NCI-H2227 (cell line): ENCODE measurements around the gene MTCH1.

Source experiments
- DNase-seq: peaks from one replicate; lab custom pipeline; 2025; ENCODE audit not compliant: unreplicated experiment; lab: John Stamatoyannopoulos, UW

Gene MTCH1, protein sequence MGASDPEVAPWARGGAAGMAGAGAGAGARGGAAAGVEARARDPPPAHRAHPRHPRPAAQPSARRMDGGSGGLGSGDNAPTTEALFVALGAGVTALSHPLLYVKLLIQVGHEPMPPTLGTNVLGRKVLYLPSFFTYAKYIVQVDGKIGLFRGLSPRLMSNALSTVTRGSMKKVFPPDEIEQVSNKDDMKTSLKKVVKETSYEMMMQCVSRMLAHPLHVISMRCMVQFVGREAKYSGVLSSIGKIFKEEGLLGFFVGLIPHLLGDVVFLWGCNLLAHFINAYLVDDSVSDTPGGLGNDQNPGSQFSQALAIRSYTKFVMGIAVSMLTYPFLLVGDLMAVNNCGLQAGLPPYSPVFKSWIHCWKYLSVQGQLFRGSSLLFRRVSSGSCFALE

DNA sequence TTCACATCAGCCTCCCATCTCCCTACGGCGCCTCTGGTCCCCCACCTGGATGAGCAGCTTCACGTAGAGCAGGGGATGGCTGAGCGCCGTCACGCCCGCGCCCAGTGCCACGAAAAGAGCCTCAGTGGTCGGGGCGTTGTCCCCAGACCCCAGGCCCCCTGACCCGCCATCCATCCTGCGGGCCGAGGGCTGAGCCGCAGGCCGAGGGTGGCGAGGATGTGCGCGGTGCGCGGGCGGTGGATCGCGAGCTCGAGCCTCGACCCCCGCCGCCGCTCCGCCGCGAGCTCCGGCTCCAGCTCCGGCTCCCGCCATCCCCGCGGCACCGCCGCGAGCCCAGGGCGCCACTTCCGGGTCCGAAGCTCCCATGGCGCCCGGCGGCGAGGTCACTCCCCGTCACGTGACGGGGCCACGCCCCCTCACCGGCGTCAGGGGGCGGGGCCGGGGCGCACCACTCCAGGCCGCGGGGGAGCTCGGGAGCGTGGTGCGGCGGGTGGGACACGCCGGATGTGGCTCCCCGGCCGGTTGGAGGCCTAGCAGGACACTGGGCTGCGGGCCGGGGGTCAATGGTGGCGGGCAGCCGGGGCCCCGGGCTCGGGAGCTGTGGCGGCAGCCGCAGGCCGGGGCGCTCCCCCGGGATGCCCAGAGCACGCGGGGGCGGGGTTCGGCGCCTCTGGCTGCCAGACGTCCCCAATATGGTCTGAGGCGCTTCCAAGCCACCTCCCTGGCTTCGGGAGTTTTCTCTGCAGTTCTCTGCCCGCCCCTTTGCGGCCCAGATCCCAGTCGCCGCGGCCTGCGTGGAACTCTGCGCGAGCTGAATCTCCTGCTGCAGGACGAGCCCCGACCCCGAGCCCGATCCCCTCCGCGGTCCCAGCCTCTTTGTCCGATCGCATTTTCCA is at the start of gene MTCH1:
Gene MTCH1, minus strand, starts transcription at position 389 of the 896 bp plus-strand sequence. Its CDS starts 23 bp downstream, at position 366.
- DNase-seq = peak; percentile 95

- DNase-seq = no peak
Observed at GRCh38 chr6:37033819-37034795, 48.1 kb upstream of the MTCH1 start.

GRCh38 chr6:37033255-37033654 is 47.3 kb upstream of the MTCH1 start:
- DNase-seq = no peak

DNA sequence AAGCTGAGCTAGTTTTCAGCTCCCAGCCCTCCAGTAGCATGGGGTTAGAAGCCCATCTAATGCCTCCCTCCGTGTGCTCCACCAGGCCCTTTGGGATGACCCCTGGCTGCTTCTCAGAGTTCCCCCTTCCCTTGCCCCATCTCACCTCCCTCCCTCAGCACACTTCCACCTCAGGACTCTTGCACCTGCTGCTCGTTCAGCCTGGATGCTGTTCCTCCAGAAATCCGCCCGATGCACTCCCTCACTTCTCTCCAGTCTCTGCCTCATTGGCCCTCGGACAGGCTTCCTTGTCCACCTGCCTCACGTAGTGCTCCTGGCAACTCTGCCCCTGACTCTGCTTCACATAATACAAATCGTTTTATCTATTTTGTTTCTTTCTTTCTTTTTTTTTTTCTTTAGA is 46.2 kb upstream of the MTCH1 start:
- DNase-seq = no peak

DNA sequence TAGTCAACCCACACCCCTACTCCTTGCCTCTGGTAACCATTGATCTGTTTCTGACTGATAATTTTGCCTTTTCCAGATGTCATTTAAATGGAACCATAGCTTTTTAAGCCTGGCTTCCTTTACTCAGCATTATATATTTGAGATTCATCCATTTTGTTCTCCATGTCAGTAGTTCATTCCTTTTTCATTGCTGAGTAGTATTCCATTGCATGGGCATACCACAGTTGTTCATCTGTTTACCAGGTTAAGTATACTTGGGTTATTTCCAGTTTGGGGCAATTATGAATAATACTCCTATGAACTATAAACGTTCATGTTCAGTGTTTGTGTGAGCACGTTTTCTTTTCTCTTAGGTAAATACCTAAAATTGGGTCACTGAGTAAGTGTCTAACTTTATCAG is 44.6 kb upstream of the MTCH1 start:
- no peak for DNase-seq

DNA sequence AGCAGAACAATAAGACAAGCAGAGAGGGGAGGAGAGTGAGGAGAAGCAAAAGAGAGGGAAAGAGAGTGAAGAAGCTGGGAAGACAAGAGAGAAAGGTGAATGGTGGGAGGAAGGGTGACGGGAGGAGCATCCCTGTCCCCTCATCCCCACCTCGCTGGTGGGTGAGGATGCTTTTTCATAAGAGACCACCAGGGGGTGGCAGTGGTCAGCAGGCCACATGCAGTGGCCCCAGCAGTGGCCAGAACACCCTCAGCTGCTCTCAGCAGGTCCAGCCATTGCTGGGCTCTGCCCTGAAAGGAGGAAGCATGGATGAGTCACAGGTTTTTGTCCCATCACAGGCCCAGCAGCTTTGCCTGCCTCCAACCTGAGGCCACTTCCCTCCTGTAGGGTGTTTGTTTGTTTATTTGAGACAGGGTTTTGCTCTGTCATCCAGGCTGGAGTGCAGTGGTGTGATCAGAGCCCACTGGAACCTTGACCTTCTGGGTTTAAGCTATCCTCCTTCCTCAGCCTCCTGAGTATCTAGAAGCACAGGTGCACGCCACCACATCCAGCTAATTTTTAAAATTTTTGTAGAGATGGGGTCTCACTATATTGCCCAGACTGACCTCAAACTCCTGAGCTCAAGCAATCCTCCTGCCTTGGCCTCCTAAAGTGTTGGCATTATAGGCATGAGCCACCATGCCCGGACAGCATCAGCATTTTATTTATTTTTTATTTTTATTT is 43.4 kb upstream of the MTCH1 start:
- DNase-seq = peak; percentile 59

DNA sequence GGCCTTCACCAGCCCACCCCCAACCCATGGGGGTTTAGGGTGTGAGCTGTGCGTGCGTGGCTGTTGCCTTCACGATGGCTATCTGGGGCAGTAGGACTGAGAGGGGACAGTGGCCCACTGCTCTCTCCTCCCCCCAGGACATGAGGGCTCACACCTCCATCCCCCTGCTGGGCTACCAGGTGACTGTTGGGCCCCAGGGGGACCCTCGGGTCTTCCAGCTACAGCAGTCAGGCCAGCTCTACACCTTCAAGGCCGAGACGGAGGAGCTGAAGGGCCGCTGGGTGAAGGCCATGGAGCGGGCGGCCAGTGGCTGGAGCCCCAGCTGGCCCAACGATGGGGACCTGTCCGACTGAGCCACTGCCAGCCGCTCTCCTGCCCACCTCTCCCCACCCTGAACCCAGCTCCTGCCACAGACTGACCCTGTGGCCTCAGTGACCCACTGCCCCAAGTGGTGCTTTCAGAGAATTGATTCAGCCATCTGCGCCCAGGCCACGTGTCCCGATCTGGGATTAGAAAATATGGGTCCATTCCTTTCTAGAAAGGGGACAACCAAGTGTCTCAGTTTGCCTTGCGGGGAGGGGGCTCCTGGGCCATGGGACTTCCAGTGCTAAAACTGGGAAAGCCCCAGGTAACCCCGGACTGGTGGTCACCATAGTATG is 41.9 kb upstream of the MTCH1 start:
- DNase-seq = no peak

GRCh38 chr6:37027036-37027720 is 41.2 kb upstream of the MTCH1 start:
- DNase-seq = no peak

- no peak for DNase-seq
Observed at GRCh38 chr6:37025621-37026466, 39.8 kb upstream of the MTCH1 start.

- DNase-seq = no peak
Observed at GRCh38 chr6:37024656-37025337, 38.8 kb upstream of the MTCH1 start.

GRCh38 chr6:37022135-37022863 is 36.3 kb upstream of the MTCH1 start:
- DNase-seq = no peak

DNA sequence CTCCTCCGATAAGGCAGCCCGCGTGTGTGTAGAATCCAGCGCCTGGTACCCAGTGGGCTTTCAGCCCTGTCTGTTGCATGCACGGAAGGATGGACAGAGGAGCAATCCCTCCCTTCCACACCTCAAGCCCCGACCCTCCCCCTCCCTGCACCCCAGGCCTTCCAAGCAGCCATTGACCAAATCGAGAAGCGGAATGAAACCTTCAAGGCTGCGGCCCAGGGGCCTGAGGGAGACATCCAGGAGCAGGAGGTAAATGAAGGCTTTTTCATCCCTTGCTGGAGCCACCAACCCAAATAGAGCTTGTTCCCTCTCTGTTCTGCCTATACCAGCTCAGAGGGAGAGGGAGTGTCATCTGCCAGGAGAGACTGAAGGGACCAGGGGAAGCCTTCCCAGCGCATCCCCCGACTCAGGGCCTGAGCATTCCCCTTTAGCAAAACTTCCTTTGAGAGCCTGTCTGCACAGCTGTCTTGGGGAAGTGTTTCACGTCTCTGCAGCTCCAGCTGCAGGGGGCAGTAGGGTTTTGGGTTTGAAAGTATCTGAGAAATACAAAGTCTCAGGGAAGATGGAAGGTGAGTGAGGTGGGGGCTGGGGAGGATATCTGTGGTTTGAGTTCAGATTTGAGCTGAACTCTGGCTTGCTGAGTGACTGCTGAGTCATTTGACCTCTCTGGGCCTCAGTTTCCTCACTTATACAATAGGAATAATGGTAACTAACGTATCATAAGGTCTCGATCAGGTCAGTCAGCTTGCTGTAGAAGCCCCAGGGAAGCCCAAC is 35.5 kb upstream of the MTCH1 start:
- peak; percentile 13 for DNase-seq

- no peak for DNase-seq
Observed at GRCh38 chr6:37020812-37021211, 34.8 kb upstream of the MTCH1 start.

DNA sequence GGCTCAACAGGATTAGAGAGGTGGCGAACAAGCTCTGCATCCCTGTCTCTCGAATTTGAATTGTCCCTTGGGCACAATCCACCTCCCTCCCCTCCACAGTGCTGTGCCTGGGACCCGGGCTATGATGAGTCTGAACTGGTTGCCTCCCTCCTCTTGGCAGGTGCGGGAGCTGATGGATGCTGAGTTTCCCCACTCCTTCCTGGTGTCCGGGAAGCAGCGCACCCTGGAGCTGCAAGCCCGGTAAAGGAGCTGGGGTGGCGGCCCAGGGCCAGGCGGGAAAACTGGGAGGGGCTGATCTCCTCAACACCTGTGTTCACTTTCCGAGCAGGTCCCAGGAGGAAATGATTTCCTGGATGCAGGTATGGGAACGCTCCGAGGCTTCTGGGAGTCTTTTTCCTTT is 34.4 kb upstream of the MTCH1 start:
- DNase-seq = no peak

DNA sequence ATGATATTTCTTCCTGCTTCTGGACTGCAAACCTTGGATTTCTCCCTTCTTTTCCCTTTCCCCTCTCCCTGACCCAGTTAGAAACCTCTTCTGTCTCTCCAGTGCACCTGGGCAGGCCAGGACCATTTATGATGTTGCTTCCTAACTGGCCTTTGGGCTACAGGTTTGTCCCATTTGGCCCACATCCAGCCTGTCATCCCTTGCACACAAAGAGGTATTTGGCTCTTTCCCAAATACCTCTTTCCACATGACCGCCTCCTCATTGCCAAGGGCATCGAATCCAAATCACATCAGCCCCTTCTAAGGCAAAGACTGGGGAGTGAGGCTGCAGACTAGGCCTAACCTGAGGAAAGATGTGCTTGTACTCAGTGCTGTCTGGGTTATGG is 33.1 kb upstream of the MTCH1 start:
- DNase-seq = no peak
